Naive B cell (primary cell): ENCODE measurements around the gene THRB. TPM values are rescaled to one million over a fixed set of nuclear protein-coding genes. Genes with fewer than 3 reads are reported as not detected.

Source experiments
- ATAC-seq, 2 donors: fragments of 150-1000 bp; cut with Tn5 transposase; 2 replicates each; pipeline ENCODE4 v1.10.0; 2021; ENCODE audit warnings: low read depth in 2 of 2, mild to moderate bottlenecking in 2 of 2, moderate library complexity in 2 of 2
- DNase-seq: peaks from one replicate; pipeline ENCODE4 v3.0.0; 2022
- H3K27ac Mint-ChIP-seq, 6 donors: one replicate each; pipeline ENCODE4 v1.8.0; 2020 to 2022; ENCODE audit warnings: mild to moderate bottlenecking in 6 of 6, mixed read lengths in 6 of 6, moderate library complexity in 5 of 6, inconsistent platforms in 2 of 6
- H3K27me3 Mint-ChIP-seq, 3 donors: one replicate each; pipeline ENCODE4 v1.8.0; 2021 to 2022; ENCODE audit warnings: mixed read lengths in 3 of 3, mild to moderate bottlenecking in 1 of 3
- H3K36me3 Mint-ChIP-seq, 2 donors: one replicate each; pipeline ENCODE4 v1.8.0; 2020 to 2022; ENCODE audit warnings: mixed read lengths in 2 of 2, inconsistent platforms in 1 of 2, mild to moderate bottlenecking in 1 of 2
- H3K4me1 Mint-ChIP-seq, 3 donors: one replicate each; pipeline ENCODE4 v1.8.0; 2020 to 2022; ENCODE audit warnings: mixed read lengths in 3 of 3, inconsistent platforms in 1 of 3, mild to moderate bottlenecking in 1 of 3, moderate library complexity in 1 of 3
- H3K4me3 Mint-ChIP-seq, 8 donors: one replicate each; pipeline ENCODE4 v1.8.0; 2020 to 2022; ENCODE audit warnings: mild to moderate bottlenecking in 8 of 8, mixed read lengths in 8 of 8, moderate library complexity in 8 of 8, inconsistent platforms in 2 of 8
- H3K9me3 Mint-ChIP-seq, 7 donors: one replicate each; pipeline ENCODE4 v1.8.0; 2020 to 2022; ENCODE audit warnings: mixed read lengths in 7 of 7, mild to moderate bottlenecking in 5 of 7, inconsistent platforms in 2 of 7, moderate library complexity in 1 of 7
- polyA plus RNA-seq, 6 donors: library from polyadenylated mRNA; unstranded; fragments of 300-500 nt; fragmentation: Illumina TruSeq; gene quantifications; one replicate each; pipeline ENCODE4 v1.2.3, GENCODE V29; 2021; ENCODE audit warnings: low read depth in 6 of 6

THRB gene
- polyA plus RNA-seq, 6 donors from 2014 or later = 0.38 to 5.1 (median 1.8) TPM

DNA sequence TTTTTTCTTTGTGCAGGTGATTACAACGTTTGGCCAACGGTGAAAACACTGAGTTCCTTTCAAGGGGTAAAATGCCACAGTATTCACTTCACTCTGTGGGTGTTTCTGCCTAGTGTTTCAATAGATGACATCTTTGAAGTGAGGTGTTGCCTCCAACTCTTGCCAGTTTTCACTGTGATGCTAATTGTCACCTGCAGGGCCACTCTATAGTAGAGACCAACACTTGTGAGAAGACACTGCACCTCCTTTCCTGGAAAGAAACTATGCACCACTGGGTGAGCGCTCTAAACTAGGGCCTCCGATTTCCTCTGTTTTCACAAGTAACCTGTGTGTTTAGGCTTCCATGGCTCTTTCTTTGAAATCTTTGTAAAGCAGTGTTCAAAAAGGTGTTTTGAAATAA is 98.3 kb downstream of the THRB start:
- ATAC-seq (no peak), DNase-seq (no peak)
- H3K36me3 Mint-ChIP-seq = no peaks in the 10 kb centered on the region
- no peaks in the 10 kb centered on the region for H3K4me1 Mint-ChIP-seq
- H3K4me3 Mint-ChIP-seq = no peak overlapping the region
- no peaks in the 10 kb centered on the region for H3K27me3 Mint-ChIP-seq
- H3K27ac Mint-ChIP-seq = no peak overlapping the region
- peaks cover 0 to 5% (median 0%) of the 10 kb centered on the region in 7 donors for H3K9me3 Mint-ChIP-seq

- Mint-ChIP-seq H3K4me3 (no peak overlapping the region), H3K36me3 (no peaks in the 10 kb centered on the region), H3K27me3 (no peaks in the 10 kb centered on the region), H3K9me3 (peaks cover 0 to 5% (median 0%) of the 10 kb centered on the region in 7 donors), H3K4me1 (no peaks in the 10 kb centered on the region), H3K27ac (no peak overlapping the region)
- DNase-seq (no peak), ATAC-seq (no peak)
Measured at GRCh38 chr3:24394754-24395153, 99.9 kb downstream of the THRB start.

GRCh38 chr3:24393316-24393715 is 101.3 kb downstream of the THRB start:
- Mint-ChIP-seq H3K9me3 (peaks cover 0 to 5% (median 0%) of the 10 kb centered on the region in 7 donors), H3K4me3 (no peak overlapping the region), H3K27me3 (no peaks in the 10 kb centered on the region), H3K4me1 (no peaks in the 10 kb centered on the region), H3K27ac (peak overlapping the region in 1 of 6 donors; percentile 38), H3K36me3 (no peaks in the 10 kb centered on the region)
- no peak for ATAC-seq
- no peak for DNase-seq

DNA sequence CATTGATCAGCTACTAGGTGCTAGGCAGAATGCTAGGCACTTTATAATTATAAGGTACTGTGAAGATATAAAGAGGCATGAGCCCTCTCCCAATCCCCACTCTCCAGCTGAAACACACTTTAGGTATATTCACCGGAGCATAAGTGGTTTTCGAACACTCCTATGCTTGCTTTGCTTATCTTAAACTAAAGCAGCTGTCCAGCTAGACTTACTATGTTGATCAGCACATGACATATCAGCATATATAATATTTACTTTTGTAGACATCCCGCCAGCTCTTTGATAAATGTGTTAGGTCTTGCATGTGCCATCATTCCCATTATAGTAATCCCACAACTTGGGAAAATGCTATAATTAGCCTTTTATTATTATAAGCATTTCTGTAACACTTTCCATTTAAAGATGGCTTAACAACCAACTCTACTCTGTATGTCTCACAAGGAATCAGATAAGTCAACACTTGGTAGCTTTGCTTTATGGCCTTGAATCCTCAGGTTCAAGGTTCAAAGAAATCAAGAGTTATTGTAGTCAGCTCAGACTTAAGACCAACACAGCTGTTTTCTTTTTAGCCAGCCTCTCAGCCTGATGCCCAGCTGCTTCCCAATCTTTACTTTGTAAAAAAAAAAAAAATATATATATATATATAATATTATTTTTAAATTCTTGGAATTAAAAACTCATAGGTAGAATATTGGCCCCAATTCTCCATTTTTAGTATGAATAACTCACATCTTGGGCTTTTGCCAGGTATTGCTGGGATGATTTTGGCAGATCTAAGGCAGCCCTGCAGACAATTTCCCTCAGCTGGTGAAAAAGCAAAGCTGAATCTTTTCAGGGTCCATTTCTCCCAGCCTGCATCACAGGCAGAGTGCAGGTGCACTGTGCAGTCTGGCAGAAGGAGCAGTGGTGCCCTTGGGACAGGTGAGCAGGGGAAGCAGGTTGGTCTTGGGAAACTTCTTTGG is 104.2 kb downstream of the THRB start:
- no peak overlapping the region for H3K4me3 Mint-ChIP-seq
- no peaks in the 10 kb centered on the region for H3K4me1 Mint-ChIP-seq
- H3K27ac Mint-ChIP-seq = no peak overlapping the region
- H3K9me3 Mint-ChIP-seq = no peaks in the 10 kb centered on the region
- ATAC-seq = no peak
- DNase-seq = no peak
- H3K36me3 Mint-ChIP-seq = no peaks in the 10 kb centered on the region
- H3K27me3 Mint-ChIP-seq = no peaks in the 10 kb centered on the region

- Mint-ChIP-seq H3K4me1 (no peaks in the 10 kb centered on the region), H3K36me3 (no peaks in the 10 kb centered on the region), H3K27me3 (no peaks in the 10 kb centered on the region), H3K9me3 (no peaks in the 10 kb centered on the region), H3K27ac (peak overlapping the region in 1 of 6 donors; percentile 31), H3K4me3 (no peak overlapping the region)
- ATAC-seq = no peak
- no peak for DNase-seq
Measured at GRCh38 chr3:24389108-24390090, 105.3 kb downstream of the THRB start.

DNA sequence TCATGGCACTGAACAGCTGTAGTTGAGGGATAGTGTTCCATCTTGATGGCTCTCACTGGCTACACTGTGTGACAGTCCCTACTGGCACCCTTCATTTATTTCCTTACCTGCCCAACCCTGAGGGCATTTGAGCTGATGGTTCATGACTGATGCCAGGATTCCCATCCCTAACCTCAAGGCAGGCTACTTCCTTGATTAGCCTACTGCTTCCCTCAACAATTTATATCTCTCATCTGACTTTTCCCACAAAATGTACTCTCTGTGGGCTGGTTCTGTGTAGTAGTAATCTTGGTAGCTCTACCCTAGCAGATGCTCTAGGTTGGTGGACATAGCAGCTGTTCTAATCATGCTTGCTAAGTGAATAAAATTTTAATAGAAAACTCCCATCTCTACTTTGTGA is 106.0 kb downstream of the THRB start:
- no peak for DNase-seq
- Mint-ChIP-seq H3K9me3 (no peaks in the 10 kb centered on the region), H3K4me1 (no peaks in the 10 kb centered on the region), H3K4me3 (no peak overlapping the region), H3K27me3 (no peaks in the 10 kb centered on the region), H3K36me3 (no peaks in the 10 kb centered on the region), H3K27ac (no peak overlapping the region)
- no peak for ATAC-seq

- Mint-ChIP-seq H3K4me3 (no peak overlapping the region), H3K27me3 (no peaks in the 10 kb centered on the region), H3K36me3 (no peaks in the 10 kb centered on the region), H3K9me3 (no peaks in the 10 kb centered on the region), H3K4me1 (no peaks in the 10 kb centered on the region), H3K27ac (no peak overlapping the region)
- ATAC-seq (no peak), DNase-seq (no peak)
Measured at GRCh38 chr3:24388159-24388558, 106.5 kb downstream of the THRB start.

GRCh38 chr3:24387493-24387892 is 107.2 kb downstream of the THRB start:
- H3K36me3 Mint-ChIP-seq = no peaks in the 10 kb centered on the region

GRCh38 chr3:24387000-24387399 is 107.7 kb downstream of the THRB start:
- peaks cover 0 to 2% (median 0%) of the 10 kb centered on the region in 7 donors for H3K9me3 Mint-ChIP-seq
- no peak overlapping the region for H3K27ac Mint-ChIP-seq
- no peak overlapping the region for H3K4me3 Mint-ChIP-seq
- DNase-seq = no peak
- H3K4me1 Mint-ChIP-seq = no peaks in the 10 kb centered on the region
- no peaks in the 10 kb centered on the region for H3K36me3 Mint-ChIP-seq
- H3K27me3 Mint-ChIP-seq = no peaks in the 10 kb centered on the region
- no peak for ATAC-seq

More at GRCh38 chr3:24387493-24387892, 107.2 kb downstream of the THRB start:
- Mint-ChIP-seq H3K27ac (no peak overlapping the region), H3K4me1 (no peaks in the 10 kb centered on the region), H3K27me3 (no peaks in the 10 kb centered on the region), H3K4me3 (no peak overlapping the region), H3K9me3 (peaks cover 0 to 2% (median 0%) of the 10 kb centered on the region in 7 donors)
- ATAC-seq (no peak), DNase-seq (no peak)

DNA sequence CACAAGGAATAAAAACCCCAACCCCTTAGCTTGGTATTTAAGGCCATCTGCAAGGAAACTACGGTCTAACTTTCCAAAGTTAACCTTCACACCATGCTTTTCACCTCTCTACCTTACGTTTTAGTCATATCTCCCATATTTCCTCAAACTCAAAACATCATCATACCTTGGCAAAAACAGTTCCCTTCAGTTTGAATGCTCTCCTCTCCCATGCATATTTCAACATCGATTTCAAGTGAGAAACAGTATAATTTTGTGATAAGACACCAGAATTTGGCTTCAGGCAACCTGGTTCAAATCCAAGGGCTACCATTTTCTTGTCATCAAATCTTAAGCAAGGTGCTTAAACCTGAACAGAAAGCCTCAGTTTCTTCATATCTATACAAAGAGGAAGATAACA is 108.2 kb downstream of the THRB start:
- H3K36me3 Mint-ChIP-seq = no peaks in the 10 kb centered on the region
- H3K4me3 Mint-ChIP-seq = no peak overlapping the region
- DNase-seq (no peak), ATAC-seq (no peak)
- peaks cover 0 to 2% (median 0%) of the 10 kb centered on the region in 7 donors for H3K9me3 Mint-ChIP-seq
- H3K27ac Mint-ChIP-seq = no peak overlapping the region
- no peaks in the 10 kb centered on the region for H3K4me1 Mint-ChIP-seq
- no peaks in the 10 kb centered on the region for H3K27me3 Mint-ChIP-seq

GRCh38 chr3:24385012-24385615 is 109.5 kb downstream of the THRB start:
- H3K4me3 Mint-ChIP-seq = no peak overlapping the region
- no peaks in the 10 kb centered on the region for H3K4me1 Mint-ChIP-seq
- H3K27me3 Mint-ChIP-seq = no peaks in the 10 kb centered on the region
- H3K27ac Mint-ChIP-seq = no peak overlapping the region
- no peaks in the 10 kb centered on the region for H3K36me3 Mint-ChIP-seq
- ATAC-seq = no peak
- DNase-seq = no peak
- peaks cover 0 to 2% (median 0%) of the 10 kb centered on the region in 7 donors for H3K9me3 Mint-ChIP-seq

- ATAC-seq = no peak
- no peaks in the 10 kb centered on the region for H3K27me3 Mint-ChIP-seq
- no peaks in the 10 kb centered on the region for H3K4me1 Mint-ChIP-seq
- no peak for DNase-seq
- H3K4me3 Mint-ChIP-seq = no peak overlapping the region
- peaks cover 0 to 3% (median 0%) of the 10 kb centered on the region in 7 donors for H3K9me3 Mint-ChIP-seq
- no peaks in the 10 kb centered on the region for H3K36me3 Mint-ChIP-seq
- no peak overlapping the region for H3K27ac Mint-ChIP-seq
Measured at GRCh38 chr3:24382647-24383046, 112.0 kb downstream of the THRB start.

DNA sequence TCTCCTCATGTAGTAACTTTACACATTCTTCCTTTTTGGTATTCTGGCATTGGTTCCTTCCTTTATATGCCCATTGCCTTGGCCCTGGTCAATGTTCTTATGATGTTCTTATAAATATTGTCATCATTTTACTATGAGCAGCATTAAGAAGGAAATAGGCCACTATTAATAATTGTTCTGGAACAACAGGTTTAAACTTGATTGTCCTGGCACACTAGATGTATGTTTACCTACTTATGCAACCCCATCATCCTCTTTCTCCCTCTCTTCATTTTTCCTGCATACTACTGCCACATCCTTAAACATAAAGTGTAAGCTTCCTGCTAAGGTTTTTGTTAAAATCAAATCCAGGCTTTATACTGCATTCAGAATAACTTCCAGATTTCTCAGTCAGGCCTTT is 114.7 kb downstream of the THRB start:
- Mint-ChIP-seq H3K4me3 (no peak overlapping the region), H3K27ac (no peak overlapping the region), H3K27me3 (no peaks in the 10 kb centered on the region), H3K36me3 (no peaks in the 10 kb centered on the region), H3K9me3 (peaks cover 0 to 3% (median 0%) of the 10 kb centered on the region in 7 donors), H3K4me1 (no peaks in the 10 kb centered on the region)
- DNase-seq (no peak), ATAC-seq (no peak)
